Measurements from ENCODE around the gene RFLNA. TPM values are rescaled to one million over a fixed set of nuclear protein-coding genes. Genes with fewer than 3 reads are reported as not detected.

Gene RFLNA
- total RNA-seq, 6 experiments from 2014 or later = 0.12 to 0.31 TPM; not detected in 4

DNA sequence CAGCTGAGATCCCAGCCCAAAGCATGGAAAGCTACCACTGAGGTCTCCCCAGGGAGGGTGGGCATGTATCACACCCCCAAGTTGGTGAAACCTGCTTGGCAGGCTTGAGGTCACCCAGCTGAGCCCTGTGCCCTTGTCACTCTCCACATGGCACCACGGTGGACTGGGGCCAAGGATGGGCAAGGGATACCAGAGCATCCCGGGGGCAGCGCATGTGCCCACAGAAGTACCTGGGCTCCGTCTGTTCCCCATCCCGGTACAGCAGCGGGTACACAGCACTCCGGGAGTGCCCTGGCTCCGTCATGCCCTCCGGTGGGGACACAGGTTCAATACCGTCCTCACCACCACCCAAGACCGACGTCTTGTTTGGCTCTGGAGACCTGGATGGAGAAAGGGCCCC lies 38.0 kb downstream of the RFLNA start:
- Histone ChIP-seq H3K4me3 (no peak overlapping the region), H3K27ac (no peak overlapping the region), H3K9me3 (no peaks in the 10 kb centered on the region), H3K4me1 (no peaks in the 10 kb centered on the region), H3K27me3 (no peaks in the 10 kb centered on the region), H3K36me3 (peaks cover 0 to 43% (median 10%) of the 10 kb centered on the region in 4 donors)
- DNase-seq (no peak), ATAC-seq (no peak)
- no CpG with 5 or more reads among the region's 12 CpGs for WGBS (ENCODE audit: insufficient coverage, low coverage, low lambda C conversion rate, missing lambda C conversion rate)
- no peak for TF ChIP-seq POLR2A (IDR thresholded peaks at IDR 0.05)
- TF ChIP-seq, protein P1, sequence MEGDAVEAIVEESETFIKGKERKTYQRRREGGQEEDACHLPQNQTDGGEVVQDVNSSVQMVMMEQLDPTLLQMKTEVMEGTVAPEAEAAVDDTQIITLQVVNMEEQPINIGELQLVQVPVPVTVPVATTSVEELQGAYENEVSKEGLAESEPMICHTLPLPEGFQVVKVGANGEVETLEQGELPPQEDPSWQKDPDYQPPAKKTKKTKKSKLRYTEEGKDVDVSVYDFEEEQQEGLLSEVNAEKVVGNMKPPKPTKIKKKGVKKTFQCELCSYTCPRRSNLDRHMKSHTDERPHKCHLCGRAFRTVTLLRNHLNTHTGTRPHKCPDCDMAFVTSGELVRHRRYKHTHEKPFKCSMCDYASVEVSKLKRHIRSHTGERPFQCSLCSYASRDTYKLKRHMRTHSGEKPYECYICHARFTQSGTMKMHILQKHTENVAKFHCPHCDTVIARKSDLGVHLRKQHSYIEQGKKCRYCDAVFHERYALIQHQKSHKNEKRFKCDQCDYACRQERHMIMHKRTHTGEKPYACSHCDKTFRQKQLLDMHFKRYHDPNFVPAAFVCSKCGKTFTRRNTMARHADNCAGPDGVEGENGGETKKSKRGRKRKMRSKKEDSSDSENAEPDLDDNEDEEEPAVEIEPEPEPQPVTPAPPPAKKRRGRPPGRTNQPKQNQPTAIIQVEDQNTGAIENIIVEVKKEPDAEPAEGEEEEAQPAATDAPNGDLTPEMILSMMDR (IDR thresholded peaks at IDR 0.05) = no peak
- intact Hi-C loops (cut with DNase I) = no loop called here

DNA sequence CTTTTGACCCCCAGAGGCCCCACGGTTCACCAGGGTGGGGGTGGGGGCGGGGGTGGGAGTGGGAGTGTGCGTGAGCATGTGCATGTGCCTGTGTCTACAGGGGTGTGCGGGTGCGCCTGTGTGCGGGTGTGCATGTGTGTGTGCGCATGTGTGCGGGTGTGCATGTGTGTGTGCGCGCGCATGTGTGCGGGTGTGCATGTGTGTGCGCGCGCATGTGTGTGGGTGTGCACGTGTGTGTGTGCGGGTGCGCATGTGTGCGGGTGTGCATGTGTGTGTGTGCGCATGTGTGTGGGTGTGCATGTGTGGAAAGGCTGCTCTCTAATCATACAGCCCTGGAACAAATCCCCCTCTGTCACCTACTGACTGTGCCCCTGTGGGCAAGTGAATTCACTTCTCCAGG lies 38.8 kb downstream of the RFLNA start:
- no peaks in the 10 kb centered on the region for H3K27me3 ChIP-seq
- intact Hi-C loops (cut with DNase I) = no loop called here
- no peak for TF ChIP-seq POLR2A (IDR thresholded peaks at IDR 0.05)
- TF ChIP-seq, protein P1 (IDR thresholded peaks at IDR 0.05) = no peak
- ATAC-seq (no peak), DNase-seq (no peak)
- no peaks in the 10 kb centered on the region for H3K9me3 ChIP-seq
- no peak overlapping the region for H3K27ac ChIP-seq
- H3K4me1 ChIP-seq = no peaks in the 10 kb centered on the region
- H3K4me3 ChIP-seq = no peak overlapping the region
- 81% methylated on average over 12 of the region's 20 CpGs for WGBS (ENCODE audit: insufficient coverage, low coverage, low lambda C conversion rate, missing lambda C conversion rate)
- H3K36me3 ChIP-seq = peaks cover 0 to 43% (median 10%) of the 10 kb centered on the region in 4 donors

DNA sequence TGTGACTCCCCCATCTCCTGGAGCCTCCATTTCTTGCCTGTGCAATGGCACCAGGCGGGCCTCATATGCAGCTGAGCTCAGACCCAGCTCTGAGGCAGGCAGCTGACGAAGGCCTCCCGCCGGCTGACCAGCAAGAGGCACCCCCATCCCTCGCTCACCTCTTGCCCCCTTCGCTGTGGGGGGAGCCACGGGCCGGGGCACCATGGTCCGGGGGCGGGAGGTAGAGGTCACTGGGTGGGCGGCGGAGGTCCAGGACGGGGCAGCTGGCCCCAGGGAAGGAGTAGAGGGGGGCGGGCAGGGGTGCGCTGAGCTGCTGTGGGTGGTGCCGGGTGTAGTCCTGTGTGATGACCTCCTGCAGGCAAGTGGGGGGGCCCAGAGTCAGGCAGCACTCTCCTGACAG lies 39.4 kb downstream of the RFLNA start:
- peaks cover 0 to 38% (median 10%) of the 10 kb centered on the region in 4 donors for H3K36me3 ChIP-seq
- 100% methylated on average over 1 of the region's 16 CpGs for WGBS (ENCODE audit: insufficient coverage, low coverage, low lambda C conversion rate, missing lambda C conversion rate)
- no peak for DNase-seq
- ATAC-seq = no peak
- intact Hi-C loops (cut with DNase I) = no loop called here
- H3K9me3 ChIP-seq = no peaks in the 10 kb centered on the region
- H3K27ac ChIP-seq = no peak overlapping the region
- TF ChIP-seq POLR2A (IDR thresholded peaks at IDR 0.05) = no peak
- TF ChIP-seq, protein P1 (IDR thresholded peaks at IDR 0.05) = no peak
- H3K4me3 ChIP-seq = no peak overlapping the region
- no peaks in the 10 kb centered on the region for H3K4me1 ChIP-seq
- H3K27me3 ChIP-seq = no peaks in the 10 kb centered on the region

DNA sequence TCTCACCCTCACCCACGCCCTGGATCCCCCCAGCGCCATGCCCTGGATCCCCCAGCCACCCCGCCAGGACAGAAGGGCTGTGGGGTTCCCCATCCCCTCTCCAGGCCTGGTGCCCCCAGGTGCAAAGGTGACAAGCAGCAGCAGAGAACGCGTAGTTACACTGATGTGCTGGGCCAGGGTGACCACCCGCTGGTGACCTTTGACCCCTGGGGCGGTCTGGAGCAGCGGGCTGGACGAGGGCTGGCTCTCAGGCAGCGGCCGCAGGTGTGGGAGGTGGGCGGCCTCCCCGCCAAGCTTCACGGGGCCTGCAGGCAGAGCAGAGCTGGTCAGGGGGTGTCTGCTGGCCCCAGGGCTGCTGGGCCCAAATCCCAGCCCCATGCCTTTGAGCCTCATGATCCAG lies 40.1 kb downstream of the RFLNA start:
- Histone ChIP-seq H3K27ac (no peak overlapping the region), H3K4me3 (no peak overlapping the region), H3K27me3 (no peaks in the 10 kb centered on the region), H3K9me3 (no peaks in the 10 kb centered on the region), H3K36me3 (peaks cover 0 to 35% (median 10%) of the 10 kb centered on the region in 4 donors), H3K4me1 (no peaks in the 10 kb centered on the region)
- intact Hi-C loops (cut with DNase I) = no loop called here
- ATAC-seq (no peak), DNase-seq (no peak)
- TF ChIP-seq POLR2A (IDR thresholded peaks at IDR 0.05) = no peak
- TF ChIP-seq, protein P1 (IDR thresholded peaks at IDR 0.05) = no peak
- 20% methylated on average over 1 of the region's 14 CpGs for WGBS (ENCODE audit: insufficient coverage, low coverage, low lambda C conversion rate, missing lambda C conversion rate)
